NCI-H1092 treated with DMSO at 0.1 percent for 48 hours (cell line): ENCODE data around the gene FBXO21.
"Not testable (repeated sequence)": the region's sequence is repeated elsewhere in the genome, so short reads cannot be mapped to it uniquely, and the experiment has no call there.

Experiments
- DNase-seq: peaks from one replicate; lab custom pipeline; 2025; lab: John Stamatoyannopoulos, UW

Gene FBXO21

DNA sequence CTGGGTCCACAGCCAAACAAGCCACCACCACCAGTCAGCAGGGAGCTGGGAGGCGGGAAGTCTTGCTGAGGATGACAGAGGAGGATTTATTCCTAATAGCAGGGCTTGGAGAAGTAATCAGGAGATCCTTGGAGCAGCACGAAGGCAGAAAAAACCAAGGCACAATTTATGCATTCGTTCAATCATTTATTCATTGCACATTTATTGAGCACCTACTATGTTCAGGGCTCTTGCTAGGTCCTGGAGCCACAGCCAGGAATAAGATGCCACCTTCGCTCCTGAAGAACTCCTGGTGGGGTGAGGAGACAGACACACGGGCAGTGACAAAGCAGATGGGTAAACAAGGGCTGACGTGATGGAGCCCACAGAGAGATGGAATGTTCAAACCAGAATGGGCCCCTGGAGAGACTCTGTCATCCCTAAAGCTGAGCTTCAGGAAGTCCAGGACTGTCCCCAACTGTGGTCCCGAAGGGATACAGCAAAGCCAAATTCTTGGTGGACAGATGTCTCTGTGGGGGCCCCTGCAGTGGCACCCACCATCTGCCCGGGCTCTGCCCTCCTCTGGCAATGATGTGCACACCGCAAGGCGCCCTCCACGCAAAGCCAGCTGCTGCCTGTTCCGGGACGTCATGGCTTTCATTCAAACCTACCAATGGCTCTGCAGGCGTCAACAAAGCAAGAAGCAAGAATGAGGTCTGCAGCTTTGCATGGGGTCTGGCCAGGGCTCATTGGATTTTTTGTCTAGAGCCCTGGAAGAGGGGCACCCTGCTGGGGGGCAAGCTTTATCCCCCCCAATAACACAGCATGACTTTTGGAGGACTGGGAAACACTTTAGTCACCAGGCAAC is 88.1 kb downstream of the FBXO21 start:
- DNase-seq = no peak

DNA sequence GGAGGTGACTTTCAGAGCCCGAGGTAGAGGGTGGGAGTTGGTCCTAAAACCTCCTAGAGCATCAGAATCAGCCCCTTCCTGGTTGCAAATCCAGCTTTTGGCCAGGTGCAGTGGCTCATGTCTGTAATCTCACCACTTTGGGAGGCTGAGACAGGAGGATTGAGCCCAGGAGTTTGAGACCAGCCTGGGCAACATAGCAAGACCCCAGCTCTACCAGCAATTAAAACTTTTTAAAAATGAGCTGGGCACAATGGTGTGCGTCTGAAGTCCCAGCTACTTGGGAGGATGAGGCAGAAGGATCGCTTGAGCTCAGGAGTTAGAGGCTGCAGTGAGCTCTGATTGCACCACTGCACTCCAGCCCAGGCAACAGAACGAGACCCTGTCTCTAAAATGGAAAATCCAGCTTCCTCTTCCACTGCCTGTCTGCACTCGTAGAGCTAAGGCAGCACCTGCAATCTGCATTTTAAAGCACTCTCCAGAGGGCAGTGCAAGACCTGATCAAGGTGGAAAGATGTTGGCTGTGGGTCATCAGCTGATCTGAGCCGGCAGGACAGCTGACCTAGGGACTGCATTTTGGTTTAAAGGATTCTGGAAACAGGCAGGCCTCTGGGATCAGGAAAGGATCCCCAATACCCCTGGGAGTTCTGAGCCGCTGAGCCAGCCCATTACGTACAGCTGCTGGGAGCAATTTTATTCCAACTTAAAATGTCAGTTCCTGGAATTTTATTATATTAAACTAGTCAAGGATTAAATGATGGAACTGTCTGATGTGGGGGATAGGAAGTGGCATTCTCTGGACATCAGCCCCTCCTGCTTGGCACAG is 89.2 kb downstream of the FBXO21 start:
- DNase-seq = no peak

DNA sequence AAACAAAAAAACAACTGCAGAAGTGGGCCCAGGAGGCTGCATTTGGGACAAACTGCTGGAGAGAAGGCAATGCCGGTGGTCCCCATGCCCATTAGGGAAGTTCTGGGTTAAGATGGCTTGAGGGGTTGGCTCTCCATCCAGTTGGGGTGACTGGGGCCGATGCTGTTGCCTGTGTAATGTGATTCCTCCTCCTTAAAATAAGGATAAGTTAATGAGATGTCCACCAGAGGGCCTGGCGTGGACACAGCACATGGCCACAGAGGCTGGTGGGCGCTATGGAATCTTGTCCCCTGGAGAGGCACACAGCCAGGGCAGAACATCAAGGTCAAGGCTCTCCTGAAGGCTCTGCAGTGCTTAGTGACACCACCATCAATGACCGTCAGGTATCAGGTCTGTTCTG is 90.0 kb downstream of the FBXO21 start:
- DNase-seq = no peak

DNA sequence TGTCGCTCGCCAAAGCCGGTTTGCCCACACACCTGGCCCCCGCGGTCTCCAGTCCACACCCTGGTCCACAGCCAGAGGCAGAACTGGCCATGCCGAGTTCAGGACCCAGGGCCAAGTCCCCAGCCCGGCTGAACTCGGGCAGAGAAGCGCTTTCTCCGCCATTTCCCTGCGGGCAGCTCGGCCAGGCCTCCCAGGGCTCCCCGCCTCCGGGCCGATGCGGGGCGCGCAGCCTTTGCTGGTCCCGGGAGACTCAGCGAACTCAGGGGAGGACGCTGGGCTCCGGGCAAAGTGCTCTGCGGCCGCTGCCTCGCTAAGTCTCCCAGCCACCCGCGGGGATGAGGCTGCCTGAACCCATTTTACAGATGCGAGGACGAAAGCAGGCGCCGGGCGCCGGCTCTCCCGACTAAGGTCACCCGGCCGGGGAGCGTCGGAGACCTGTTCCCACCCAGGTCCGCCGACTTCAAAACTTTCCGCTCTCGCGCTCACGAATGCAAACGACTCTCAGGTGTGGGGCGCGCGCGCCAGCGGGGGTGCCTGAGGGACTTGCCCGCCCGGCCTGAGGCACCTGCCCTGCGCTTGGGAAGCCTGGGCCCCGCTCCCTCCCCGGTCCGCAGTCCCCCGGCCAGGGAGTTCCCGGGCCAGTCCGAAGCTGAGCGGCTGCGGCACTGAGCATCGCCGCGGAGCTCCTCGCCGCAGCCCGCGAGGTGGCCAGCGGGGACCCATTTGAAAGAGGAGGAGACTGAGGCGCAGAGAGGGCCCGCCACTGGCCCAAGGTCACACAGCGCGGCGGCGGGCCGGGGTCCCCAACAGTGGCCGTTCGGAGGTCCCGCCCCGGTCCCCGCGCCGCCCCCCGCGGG is 91.7 kb downstream of the FBXO21 start:
- DNase-seq = no peak

DNA sequence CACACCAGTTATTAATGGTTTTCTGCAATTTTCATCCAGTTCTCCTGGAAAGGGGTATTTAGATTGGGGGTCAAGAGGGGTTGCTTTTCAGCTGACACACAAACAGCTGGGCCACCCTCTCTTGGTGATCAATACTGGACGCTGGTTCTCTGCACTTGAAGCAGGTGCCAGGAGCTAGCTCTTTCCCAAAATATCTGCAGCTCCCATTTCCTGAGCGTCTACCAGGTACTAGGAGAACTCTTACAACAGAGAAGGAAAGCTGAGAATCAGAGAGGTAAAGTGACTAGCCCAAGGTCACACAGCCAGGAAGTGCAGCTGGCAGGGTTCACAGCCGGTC is 92.3 kb downstream of the FBXO21 start:
- DNase-seq = no peak

DNA sequence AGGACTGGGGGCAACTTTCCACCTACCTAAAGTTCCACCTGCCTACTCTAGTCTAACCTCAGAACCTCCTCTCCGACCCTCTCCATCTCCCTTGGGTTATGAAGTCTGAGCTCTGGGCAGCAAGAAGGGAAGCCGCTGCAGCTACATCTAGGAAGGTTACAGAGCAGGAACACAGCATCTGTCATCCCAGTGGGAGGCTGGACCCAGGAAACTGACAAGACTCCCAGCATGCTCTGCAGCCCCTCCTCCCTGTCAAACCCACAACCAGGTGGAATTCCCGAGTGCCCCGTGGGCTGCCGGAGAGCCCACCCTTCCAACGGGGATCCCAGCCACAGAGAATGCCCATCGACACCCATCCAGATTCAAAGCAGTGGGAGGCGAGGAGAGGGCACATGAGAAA is 93.1 kb downstream of the FBXO21 start:
- DNase-seq = no peak

DNA sequence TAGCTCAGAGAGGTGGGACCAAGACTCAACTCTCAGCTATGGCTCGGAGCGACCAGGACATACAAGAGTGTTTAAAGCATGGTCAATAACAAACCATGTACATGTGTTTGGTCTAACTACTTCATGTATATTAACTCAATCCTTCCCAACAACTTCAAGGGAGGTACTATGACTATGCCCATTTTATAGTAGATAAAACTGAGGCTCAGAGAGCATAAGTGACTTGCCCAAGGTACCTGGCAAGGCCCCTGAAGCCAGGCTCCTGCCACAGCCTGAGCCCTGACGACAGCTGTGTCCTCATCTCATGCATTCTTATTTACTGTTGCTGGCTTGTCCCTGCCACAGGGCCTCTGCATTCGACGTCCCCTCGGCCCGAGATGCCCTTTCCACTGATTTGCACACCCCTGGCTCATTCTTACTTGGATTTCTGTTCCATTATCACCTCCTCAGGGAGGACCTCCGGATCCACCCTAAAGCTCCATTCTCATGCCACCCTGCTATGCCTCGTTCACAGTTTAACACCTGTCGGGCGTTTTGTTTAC is 93.7 kb downstream of the FBXO21 start:
- DNase-seq = no peak

DNA sequence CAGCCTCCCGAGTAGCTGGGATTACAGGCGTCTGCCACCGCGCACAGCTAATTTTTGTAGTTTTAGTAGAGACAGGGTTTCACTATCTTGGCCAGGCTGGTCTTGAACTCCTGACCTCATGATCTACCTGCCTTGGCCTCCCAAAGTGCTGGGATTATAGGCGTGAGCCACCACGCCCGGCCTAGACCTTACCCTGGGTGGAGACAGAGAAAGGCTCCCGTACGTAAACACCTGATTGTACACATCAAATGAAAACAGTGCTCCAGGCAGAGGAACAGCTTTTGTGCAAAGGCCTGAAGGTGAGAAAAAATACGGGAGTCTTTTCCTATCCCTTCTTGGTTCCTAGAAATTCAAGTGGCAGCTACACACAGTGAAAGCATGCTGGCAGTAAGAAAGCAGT is 95.1 kb downstream of the FBXO21 start:
- DNase-seq = not testable (repeated sequence)

DNA sequence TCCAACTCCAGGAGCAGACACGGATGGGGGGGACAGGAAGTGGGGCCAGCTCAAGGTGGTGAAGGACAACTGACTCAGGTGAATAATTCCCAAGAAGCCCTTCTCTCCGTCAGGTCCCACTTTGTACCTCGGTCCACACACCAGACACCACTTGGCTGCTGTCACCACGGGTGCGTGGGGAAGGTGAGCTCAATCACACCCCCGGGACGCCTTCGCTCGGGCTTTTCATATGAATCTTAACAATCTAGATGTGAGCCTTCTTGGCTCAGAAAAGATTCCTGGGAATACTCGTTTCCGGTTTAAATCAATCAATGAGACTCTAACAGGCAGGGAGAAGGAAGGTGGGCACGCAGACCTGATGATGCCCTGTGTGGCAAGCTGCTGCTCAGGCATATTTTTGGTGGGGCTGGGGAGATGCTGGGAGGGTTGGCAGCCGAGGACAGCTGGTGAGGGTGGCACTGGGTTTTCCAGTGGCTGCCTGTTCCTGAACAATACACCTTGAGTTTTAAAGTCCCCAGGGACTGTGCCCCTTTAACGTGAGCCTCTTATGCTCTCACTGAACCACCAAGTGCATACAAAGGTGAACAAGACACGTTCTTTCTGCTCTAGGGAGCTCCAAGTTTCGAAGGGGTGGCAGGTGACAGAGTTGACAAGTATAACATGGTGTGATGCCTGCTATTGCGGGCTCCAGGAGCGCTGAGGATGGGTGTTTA is 96.2 kb downstream of the FBXO21 start:
- no peak for DNase-seq

DNA sequence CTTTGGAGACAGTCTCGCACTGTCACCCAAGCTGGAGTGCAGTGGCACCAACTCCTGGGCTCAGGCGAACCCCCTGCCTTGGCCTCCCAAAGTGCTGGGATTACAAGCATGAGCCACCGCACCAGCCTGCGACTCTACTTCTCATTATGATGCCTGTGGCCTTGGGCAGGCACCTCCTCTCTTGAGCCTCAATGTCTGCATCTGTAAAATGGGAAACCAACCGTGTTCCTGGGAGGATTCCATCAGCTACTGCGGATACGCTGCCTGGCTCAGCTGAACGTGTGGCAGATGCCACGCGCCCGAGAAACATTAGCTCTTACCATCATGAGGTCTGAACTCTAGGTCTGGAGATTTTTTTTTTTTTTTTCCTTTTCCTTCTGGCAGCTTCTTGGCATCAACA is 96.8 kb downstream of the FBXO21 start:
- no peak for DNase-seq

DNA sequence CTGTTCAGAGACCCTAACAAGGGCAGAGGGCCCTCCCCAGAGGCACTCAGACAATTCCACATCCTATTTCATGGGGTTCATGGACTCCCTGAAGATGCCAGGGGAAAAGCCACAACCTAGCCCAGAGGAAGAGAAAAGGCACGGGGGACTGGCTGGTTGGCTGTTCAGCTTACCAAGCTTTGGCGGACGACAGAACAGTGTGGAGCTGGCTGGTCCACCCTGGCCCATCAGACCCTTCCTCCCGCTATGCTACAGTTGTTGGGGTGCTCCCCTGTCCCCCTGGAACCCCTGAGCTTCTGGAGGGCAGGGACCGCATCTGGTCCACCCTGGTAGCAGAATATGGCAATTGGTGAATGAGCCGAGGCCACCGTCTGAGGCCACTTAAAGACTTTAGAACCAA is 97.4 kb downstream of the FBXO21 start:
- no peak for DNase-seq

DNA sequence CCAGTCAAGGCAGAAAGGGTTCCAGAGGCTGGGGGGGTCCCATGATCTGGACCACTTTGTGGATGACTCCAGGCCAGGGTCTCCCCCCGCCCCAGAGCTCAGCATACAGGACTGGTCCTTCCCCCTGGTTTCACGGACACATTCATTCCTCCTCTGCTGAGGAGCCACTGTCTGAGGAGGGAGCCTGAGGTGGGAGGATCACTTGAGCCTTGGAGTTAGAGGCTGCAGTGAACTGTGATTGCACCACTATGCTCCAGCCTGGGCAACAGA is 97.8 kb downstream of the FBXO21 start:
- no peak for DNase-seq
